Activated CD4-positive, alpha-beta T cell treated with anti-CD3 and anti-CD28 coated beads, Interleukin-2, amount 50 U/mL, for 24 hours (primary cell): ENCODE measurements around the gene FAM89B.

Experiments used
- DNase-seq, 2 donors: peaks; one replicate each; pipeline ENCODE4 v3.0.0-alpha.2; 2020; ENCODE audit warnings: low read depth in 1 of 2, low spot score in 1 of 2

The FAM89B gene

DNA sequence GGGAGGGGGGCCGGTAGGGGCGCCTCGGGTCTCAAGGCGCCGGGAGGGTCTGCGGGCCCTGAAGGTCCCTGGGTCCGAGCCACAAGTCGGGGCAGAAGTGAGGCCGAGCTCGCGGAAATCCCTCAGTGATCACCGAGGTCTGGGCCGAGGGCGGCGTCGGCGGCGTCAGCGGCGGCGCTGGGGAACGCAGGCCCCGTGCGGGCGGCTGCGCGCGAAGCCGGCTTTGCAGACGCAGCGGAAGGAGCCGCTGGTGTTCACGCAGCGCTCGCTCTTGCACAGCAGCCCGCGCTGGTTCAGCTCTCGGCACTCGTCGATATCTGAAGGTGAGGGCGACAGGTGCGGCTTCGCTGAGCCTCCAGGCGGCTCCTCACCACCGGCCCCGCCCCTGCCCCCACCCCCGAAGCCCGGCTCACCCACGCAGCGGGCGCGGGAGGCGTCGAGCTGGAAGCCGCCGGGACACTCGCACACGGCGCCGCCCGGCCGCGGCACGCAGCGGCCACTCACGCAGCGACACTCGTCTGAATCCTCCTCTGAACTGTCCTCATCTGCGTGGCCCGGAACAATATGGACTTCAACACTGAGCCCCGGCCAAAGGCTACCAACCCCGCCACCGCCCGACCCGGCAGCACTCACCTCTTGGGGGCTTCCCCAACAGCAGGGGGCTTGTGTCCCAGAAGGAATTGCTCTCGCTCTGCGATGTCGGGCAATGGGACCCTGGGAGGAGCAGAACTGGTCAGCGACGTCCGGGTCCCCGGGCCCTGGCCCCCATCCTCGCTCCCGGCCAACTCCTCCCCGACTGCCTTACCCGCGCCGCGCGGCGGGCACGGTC lies 33.2 kb upstream of the FAM89B start:
- DNase-seq, result no peak

DNA sequence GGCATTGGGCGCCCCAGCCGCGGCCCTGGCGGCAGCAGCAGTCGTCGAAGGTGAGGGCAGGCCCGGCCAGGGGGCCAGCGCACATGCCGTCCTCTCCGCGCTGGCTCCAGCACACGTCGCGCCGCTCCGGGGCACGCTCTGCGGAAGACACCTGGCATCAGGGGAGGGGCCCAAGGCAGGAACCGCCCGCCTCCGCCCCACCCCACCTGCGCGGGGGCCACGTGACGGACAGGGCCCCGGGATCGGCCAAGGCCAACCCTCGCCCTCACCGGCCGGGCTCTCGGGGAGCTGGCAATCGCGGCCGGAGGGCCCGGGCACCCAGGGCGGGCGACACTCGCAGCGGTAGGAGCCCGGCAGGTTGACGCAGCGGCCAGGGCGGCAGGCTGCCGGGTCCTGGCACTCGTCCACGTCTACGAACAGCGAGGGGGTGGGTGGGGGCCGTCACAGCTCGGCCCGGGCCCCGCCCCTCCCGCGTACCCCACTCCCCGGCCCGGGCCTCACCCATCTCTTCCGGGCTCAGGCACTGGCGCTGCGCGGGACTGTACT lies 32.5 kb upstream of the FAM89B start:
- no peak for DNase-seq

DNA sequence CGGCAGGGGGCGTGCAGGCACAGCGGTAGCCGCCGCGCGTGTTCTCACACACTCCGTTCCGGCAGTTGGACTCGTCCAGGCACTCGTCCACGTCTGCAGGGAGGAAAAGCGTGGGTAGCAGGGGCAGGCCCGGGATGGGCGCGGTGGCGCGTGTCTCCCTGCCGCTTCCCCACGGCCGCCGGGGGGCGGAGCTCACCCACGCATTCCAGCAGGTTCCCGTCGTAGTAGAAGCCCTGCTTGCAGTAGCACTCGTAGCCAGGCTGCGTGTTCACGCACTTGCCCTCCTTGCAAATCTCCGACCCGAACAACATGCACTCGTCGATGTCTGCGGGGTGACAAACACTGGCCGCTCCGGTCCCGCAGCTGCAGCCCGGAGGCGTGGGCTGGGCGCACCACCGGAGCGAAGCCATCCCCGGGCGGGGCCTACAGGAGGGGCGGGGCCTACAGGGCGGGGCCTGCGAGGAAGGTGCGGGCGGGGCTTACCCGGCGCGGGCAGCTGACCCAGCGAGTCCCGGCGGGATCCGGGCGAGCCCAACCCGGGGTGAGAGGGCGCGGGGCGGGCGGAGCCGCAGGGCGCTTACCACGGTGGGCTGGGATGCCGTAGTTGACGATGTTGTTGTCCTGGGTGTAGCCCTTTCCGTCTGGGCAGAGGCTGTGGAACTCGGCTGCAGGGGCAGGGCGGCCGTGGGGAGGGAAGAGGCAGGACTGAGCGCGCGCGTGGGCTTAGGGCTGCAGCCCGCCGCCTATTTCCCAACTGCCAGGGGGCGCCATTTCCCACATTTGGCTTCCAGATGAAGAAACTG lies 31.8 kb upstream of the FAM89B start:
- DNase-seq, result peak; percentile 75 to 91

DNA sequence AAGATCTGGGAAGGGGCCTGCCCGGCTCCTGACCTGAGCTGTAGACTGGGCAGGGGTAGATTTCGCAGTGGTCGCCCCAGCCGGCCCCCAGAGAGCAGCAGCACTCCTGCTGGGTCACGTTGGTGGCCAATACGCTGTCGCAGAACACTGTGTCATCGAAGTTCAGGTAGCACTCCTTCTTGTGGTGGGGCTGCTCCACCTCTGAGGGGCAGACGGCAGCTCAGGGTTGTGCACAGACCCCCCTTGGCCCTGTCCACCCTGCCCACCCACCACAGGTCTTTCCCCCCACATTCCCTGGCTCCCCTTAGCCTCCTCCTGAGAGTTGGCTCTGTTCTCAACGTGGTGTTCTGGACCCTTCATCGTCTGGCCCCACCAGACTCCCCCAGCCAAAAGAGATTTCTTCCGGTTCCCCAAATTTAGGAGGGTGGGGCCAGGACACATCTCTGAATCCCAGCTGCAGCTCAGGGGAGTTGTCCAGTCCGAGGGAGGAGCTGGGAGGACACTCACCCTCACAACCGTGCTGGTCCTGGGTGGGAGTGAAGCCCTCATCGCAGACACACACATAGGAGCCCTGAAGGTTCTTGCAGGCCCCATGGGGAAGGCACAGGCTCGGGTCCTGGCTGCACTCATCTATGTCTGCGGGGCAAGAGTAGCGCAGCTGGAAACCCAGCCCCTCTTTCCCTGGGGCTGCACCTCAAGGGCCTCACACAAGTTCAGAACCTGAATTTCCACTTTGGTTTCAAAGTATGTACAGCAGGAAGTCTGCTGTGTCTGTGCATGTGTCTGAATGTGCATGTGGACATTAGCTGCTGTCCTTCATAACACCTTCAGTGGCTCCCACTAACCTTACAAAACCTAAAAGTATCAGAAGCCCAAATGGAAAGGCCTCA lies 31.0 kb upstream of the FAM89B start:
- no peak for DNase-seq

DNA sequence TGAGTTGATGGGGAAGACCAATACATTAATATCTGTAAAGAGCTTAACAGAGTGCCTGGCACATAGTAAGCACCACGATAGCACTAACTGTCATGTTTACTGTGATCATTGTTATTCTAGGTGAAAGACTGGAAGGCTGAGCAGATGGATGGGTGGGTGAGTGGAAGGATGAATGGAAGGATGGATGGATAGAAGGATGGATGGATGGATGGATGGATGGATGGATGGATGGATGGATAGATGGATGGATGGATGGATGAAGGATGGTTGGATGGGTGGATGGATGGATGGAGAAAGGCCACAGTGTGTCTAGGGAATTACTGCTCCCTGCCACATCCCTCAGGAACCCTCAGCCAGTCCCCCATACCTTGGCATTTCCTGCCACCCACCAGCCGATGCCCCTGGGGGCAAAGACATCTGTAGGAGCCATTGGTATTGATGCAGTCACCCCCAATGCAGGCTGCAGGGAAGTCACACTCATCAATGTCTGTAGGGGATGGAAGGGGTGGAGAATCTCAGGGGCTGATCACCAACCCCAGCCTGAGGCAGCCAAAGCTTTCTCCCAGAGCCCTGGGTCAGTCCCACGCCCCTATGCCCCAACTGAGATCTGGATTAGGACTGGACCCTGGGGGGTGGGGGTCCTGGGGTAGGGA lies 29.5 kb upstream of the FAM89B start:
- no peak for DNase-seq

DNA sequence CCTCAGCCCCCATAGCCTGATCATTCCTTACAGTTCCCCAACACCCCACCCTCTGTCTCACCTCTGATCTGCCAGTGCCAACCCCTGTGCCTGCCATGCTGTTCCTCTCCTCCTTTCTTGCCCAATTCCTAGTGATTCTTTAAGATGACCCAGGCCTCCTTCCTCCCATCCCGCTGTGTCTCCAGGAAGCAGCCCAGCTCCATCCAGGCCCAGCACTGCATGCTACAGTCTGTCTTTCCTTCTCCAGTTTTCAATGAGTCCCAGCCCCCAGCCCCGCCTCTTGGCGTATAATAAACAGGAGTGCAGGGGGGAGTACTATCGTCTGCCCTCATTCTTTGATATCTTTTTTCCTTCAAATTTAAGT lies 26.5 kb upstream of the FAM89B start:
- DNase-seq, result no peak

DNA sequence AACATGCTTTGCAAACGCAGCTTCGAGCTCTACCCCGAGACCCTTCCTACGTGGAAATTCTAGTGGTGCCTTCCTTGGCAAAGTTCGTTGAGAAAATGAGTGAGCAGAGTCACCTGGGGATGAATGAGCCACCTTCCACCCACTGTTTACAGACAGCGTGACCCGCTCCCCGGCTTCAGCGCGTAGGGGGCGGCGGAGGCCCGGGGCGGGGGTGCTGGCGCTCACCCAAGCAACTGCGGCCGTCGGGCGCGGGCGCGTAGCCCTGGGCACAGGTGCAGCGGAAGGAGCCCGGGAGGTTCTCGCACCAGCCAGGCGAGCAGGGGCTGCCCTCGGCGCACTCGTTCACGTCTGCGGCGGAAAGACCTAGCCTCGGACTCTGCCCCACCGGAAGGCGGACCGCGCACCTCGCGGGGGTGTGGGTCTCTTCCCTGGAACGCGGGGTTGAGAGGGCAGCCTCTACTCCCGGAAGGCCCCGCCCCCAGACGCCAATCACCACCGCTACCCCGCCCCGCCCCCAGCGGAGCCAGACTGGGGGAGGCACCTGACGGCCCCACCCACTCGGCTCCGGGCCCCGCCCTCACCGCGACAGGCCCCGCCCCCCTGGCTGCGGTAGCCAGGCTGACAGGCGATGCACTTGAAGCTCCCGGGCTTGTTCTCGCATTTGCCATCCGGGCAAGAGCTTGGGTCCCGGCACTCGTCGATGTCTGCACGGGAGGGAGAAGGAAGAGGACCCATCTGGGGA lies 25.9 kb upstream of the FAM89B start:
- peak; percentile 96 to 99 for DNase-seq

DNA sequence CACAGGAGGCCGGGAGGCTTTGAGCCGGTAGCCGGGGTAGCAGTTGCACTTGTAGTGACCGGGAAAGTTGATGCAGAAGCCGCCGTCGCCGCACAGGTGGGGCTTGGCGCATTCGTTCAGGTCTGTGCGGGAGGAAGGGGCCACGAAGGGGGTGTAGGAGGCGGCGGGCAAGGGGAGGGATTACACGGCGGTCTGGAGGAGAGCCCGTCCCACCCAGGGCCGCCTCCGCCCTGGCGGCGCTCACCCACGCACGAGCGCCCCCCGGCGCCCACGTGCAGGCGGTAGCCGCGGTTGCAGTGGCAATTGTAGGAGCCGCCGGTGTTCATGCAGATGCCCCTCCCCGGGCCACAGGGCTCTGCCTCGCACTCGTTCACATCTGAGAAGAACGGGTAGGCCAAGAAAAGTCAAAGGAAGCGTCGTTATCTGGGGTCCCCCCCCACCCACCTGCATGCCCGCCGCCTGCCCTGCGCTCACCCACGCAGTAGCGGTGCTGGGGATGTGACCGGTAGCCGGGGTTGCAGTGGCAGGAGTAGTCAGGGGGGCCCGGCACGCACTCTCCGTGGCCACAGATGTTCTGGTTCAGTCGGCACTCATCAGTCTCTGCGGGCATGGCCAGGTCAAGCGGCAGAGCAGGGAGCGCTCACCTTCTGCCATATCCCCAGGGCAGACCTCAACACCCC lies 24.8 kb upstream of the FAM89B start:
- DNase-seq, result no peak

DNA sequence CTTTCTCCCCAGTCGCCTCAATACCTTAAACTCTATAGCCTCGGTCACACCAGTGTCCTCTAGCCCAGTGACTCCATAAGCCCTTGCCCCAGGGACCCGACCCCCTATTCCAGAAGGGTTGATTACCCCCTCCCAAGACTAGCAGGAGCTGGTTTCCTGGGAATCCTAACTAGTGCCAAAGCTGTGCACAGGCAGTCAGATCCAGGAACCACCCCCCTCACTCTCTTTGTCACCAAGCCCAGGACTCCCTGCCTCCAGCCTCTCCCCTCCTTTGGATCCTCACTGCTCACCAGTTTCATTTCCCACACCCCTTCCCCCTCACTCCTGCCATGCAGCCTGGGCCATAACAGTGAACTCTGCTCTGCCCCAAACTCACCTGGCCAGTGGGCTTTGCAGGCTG lies 23.9 kb upstream of the FAM89B start:
- no peak for DNase-seq

DNA sequence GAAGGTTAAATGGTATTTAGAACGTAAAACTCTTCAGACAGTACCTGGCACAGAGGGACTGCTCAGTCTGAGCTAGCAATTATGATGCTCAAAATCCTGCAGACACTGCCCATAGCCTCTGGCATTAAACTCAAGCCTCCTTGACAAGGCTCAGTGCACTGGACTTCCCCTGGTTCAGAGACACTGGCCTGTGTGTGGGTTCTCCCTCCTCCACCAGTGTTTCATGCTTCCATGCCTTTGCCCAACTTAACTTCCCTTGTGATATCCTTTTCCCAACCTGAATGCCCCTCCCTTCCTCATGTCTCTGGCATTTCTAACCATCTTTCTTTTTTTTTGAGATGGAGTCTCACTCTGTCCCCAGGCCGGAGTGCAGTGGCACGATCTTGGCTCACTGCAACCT lies 23.2 kb upstream of the FAM89B start:
- no peak for DNase-seq

DNA sequence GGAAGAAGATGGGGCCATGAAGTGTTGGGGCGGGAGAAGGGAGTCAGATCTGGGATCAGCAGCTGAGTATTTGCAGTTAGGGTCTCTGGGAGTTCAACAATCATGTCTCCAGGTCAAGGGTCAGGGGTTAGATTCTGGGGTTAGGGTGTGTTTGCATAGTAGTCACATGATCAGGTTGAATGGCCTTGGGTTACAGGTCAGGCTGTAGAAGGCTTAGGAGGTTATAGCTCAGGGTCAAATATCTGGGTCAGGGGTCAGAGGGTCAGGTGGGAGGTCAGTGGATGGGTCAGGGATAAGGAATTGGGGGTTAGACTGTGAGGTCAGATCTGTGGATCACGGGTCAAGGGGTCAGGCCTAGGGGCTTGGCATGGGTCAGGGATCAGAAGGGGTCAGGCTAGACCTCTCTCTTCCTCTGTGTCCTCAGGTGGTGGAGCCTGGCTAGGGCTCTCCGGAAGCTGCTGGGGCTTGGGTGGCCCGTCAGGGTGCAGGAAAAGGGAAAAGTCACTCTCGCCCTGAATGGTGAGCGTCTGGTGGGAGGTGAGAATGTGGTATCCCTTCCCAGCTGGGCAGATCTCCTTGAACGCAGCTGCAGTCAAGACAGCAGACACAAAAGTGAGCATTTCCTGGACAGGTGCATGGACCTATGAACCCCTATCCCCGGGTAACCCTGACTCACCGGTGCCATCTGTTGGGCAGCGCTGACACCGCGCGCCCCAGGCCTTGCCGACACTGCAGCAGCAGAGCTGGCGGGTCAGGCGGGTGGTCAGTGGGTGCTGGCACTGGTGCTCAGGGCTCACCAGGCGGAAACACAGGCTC lies 20.6 kb upstream of the FAM89B start:
- DNase-seq, result no peak

DNA sequence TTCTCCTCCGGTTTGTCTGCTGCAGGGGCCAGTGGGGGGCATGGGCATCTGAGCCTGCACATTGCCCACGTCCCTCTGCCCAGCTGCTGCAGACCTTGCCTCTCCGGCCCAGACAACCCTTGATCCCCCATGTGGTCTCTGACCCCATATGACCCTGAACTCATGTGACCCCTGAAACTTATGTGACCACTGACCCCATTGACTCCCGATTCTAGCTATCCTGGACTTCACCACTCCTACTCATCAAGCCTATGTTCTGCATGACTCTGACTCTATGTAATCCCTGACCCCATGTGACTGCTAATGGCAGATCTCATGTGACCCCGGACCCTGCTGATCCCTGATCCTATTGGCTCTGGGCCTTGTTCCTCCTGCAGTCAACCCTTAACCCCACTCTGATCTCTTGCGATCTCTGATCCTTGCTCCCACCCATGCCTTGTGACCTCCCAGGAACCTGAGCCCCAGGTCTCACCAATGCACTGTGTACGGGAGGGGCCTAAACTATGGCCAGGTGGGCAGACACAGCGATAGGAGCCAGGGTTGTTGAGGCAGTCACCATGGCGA lies 19.9 kb upstream of the FAM89B start:
- DNase-seq, result no peak

DNA sequence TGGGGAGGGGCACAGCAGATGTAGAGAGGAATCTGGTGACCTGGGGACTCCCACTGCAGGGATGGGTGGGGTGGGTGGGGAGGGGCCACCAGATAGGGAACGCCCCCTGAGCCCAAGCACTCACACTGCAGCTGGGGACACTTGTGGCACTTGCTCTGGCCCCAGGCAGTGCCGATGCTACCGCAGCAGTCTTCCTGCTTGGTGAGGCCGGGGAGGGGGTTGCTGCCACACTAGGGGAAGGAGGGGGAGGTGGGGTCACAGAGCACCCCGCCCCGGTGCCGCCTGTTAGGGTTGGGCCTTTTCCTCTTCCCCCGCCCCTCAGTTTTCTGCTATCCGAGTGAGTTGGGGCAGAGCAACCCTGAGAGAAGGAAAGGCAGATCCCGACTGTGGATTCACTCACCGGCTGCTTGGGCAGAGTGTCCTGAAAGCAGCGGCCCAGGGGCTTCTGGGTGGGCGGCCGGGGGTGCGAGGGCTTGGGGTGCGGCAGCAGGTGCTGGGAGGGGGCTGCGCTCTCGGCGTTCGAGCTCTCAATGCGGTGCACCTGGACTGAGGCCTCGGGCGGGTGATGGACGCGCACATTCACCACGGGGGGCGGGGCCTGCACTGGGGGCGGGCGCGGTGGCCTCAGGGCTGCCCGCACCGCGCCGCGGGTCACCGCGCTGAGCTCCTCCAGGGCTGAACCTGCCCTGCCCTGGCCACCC lies 18.9 kb upstream of the FAM89B start:
- DNase-seq, result peak in 1 of 2 donors; percentile 50

DNA sequence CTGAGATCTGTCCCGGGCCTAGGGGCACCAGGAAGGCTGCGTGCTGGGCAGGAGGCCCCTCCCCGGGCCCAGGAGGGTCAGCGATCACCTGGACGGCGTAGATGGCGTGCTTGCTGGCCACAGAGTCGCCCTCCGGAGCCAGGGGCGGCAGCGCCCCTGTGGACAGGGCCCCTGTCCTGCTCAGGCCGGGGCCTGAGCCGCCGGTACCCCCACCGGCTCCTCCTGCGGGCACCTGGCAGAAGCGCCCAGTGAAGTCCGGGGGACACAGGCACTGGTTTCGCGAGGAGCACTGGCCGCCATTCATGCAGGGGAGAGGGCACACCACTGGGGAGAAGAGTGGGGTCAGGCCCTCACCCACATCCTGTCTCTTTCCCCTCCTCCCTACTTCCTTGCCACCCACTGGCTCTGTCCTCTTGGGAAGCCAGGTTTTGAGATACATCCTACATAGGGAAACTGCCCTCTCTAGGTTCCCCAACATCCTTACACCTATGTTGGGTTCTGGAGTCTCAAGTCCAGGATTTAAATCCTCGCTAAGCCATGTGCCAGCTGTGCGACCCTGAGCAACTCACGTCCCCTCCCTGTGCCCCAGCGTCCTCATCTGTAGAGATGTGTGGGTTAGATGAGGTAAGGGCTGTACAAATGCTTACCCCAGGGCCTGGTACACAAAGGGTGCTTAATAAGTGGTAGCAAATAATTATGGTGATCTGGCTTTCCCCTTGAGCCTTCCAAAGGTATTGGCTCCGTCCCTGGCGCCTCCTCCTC lies 18.1 kb upstream of the FAM89B start:
- DNase-seq, result no peak

DNA sequence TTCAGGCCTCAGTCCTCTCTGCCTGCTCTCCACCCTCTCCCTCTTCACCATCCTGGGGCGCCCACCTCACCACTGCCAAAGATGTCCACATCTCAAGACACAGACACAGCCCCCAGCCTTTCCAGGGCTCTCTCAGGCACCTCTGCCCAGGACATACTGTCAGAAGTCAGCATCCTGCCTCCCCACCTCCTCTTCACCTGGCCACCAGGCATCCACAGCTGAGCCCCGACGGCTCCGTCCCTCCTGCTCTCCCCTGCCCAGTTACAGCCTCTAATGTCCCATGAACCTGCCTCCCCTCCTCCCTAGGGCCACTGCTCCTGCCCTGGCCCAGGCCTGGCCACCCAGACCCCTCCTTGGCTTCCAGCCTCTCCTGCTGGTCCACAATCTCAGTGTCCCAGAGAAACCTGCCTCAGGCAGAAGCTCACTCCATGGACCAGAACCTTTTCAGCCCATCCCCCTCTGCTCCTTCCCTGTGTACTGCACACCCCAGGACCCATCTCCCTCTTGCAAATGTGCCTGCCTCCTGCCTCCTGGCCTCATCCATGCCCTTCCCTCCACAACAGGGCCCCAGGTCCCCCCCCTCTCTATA lies 17.4 kb upstream of the FAM89B start:
- DNase-seq, result no peak

DNA sequence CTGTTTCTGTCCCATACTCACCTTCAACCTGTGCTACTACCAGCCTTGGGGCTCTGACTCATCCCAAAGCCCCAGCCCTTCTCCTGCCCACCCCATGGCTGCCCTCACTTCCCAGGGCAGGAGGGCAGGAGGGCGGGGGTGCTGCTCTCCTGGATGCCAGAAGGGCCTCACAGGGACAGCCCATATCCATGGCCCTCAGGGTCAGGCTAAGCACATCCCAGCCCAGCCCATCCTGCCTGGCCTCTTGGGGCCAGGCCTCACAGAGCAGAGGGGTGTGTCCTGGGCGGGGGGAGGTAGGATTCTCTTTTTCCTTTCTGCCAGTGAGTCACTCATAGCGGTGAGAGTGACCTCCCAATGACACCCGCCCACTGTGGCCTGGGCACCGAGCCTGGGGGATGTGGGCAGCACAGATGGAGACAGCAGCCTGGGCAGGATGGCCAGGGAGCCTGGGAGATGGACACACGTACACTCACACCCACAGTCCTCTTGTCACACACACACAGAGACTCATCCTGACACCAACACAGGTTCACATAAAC lies 16.6 kb upstream of the FAM89B start:
- no peak for DNase-seq
